WERI-Rb-1 (cell line): ENCODE data around the gene SLC7A1.

ENCODE experiments used
- DNase-seq: peaks from one replicate; pipeline ENCODE4 v3.0.0-alpha.2; 2020
- H3K27ac ChIP-seq: fragments of 250-450 bp; sonication (Bioruptor Pico); 2 replicates; pipeline ENCODE4 v1.5.1; 2020; ENCODE audit warnings: mild to moderate bottlenecking, moderate library complexity
- H3K27me3 ChIP-seq: fragments of 250-450 bp; sonication (Bioruptor Pico); 2 replicates; pipeline ENCODE4 v1.5.1; 2021; ENCODE audit warnings: mild to moderate bottlenecking, low read depth, moderate library complexity; ENCODE audit not compliant: insufficient read depth, severe bottlenecking
- H3K36me3 ChIP-seq: fragments of 250-450 bp; sonication (Bioruptor Pico); 2 replicates; pipeline ENCODE4 v1.5.1; 2020; ENCODE audit warnings: mild to moderate bottlenecking, moderate library complexity
- H3K4me3 ChIP-seq: 2 replicates; pipeline ENCODE4 v1.5.1; 2011; ENCODE audit warnings: low read depth, mild to moderate bottlenecking, control low read depth, low read length
- H3K9me3 ChIP-seq: fragments of 250-450 bp; sonication (Bioruptor Pico); 2 replicates; pipeline ENCODE4 v1.5.1; 2021; ENCODE audit warnings: mild to moderate bottlenecking, moderate library complexity; ENCODE audit not compliant: severe bottlenecking
- CTCF ChIP-seq: IDR thresholded peaks from 2 replicates; pipeline ENCODE4 v1.5.1; 2011; ENCODE audit warnings: low read depth, mild to moderate bottlenecking, control low read depth, inconsistent platforms, low read length

SLC7A1 gene

GRCh38 chr13:29521336-29521735 is 74.2 kb downstream of the SLC7A1 start:
- no peaks in the 10 kb centered on the region for H3K27me3 ChIP-seq
- no peak overlapping the region for H3K4me3 ChIP-seq
- peaks cover 6% of the 10 kb centered on the region; the same call in 1 of the 2 replicates for H3K36me3 ChIP-seq
- H3K27ac ChIP-seq = no peak overlapping the region
- no peaks in the 10 kb centered on the region for H3K9me3 ChIP-seq
- TF ChIP-seq CTCF = no peak
- DNase-seq = no peak

GRCh38 chr13:29520671-29521070 is 74.8 kb downstream of the SLC7A1 start:
- H3K9me3 ChIP-seq = no peaks in the 10 kb centered on the region
- H3K27me3 ChIP-seq = no peaks in the 10 kb centered on the region
- H3K36me3 ChIP-seq = peaks cover 6% of the 10 kb centered on the region; the same call in 1 of the 2 replicates
- TF ChIP-seq CTCF = no peak
- H3K27ac ChIP-seq = no peak overlapping the region
- no peak overlapping the region for H3K4me3 ChIP-seq
- DNase-seq = no peak

- no peak overlapping the region for H3K4me3 ChIP-seq
- H3K27ac ChIP-seq = no peak overlapping the region
- H3K9me3 ChIP-seq = no peaks in the 10 kb centered on the region
- peaks cover 6% of the 10 kb centered on the region; the same call in 1 of the 2 replicates for H3K36me3 ChIP-seq
- TF ChIP-seq CTCF = no peak
- H3K27me3 ChIP-seq = no peaks in the 10 kb centered on the region
- no peak for DNase-seq
These were observed 75.6 kb downstream of the SLC7A1 start for GRCh38 chr13:29519921-29520320.

GRCh38 chr13:29516880-29517279 is 78.6 kb downstream of the SLC7A1 start:
- no peaks in the 10 kb centered on the region for H3K36me3 ChIP-seq
- TF ChIP-seq CTCF = no peak

GRCh38 chr13:29516012-29516411 is 79.5 kb downstream of the SLC7A1 start:
- TF ChIP-seq CTCF = no peak
- H3K27ac ChIP-seq = no peak overlapping the region
- H3K27me3 ChIP-seq = no peaks in the 10 kb centered on the region
- H3K9me3 ChIP-seq = no peaks in the 10 kb centered on the region
- no peak overlapping the region for H3K4me3 ChIP-seq
- no peak for DNase-seq
- H3K36me3 ChIP-seq = no peaks in the 10 kb centered on the region

More at GRCh38 chr13:29516880-29517279, 78.6 kb downstream of the SLC7A1 start:
- H3K9me3 ChIP-seq = no peaks in the 10 kb centered on the region
- no peaks in the 10 kb centered on the region for H3K27me3 ChIP-seq
- H3K27ac ChIP-seq = no peak overlapping the region
- no peak for DNase-seq
- H3K4me3 ChIP-seq = no peak overlapping the region

GRCh38 chr13:29515372-29515771 is 80.1 kb downstream of the SLC7A1 start:
- H3K27me3 ChIP-seq = no peaks in the 10 kb centered on the region
- no peak overlapping the region for H3K27ac ChIP-seq
- H3K9me3 ChIP-seq = no peaks in the 10 kb centered on the region
- H3K36me3 ChIP-seq = no peaks in the 10 kb centered on the region
- no peak for DNase-seq
- H3K4me3 ChIP-seq = no peak overlapping the region
- TF ChIP-seq CTCF = no peak
